ENCODE measurements around the gene ARHGAP42.

ARHGAP42 gene

DNA sequence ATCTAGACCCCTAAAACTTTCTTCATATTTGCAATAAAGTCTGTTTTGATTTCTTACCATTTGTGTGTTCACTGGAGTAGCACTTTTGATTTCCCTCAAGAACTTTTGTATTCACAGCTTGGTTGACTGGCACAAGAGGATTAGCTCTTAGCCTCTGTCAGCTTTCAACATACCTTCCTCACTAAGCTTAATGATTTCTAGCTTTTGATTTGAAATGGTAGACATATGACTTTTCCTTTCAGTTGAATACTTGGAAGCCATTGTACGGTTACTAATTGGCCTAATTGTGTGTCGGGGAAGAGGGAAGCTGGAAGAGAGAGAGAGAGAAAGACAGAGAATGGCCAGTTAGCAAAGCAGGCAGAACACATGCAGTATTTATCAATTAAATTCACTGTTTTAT lies 180.5 kb downstream of the ARHGAP42 start:
- DNase-seq, result no peak
- Histone ChIP-seq H3K4me3 (no peak overlapping the region), H3K4me1 (peaks cover 0 to 7% (median 0%) of the 10 kb centered on the region in 4 donors), H3K27me3 (no peaks in the 10 kb centered on the region), H3K9me3 (no peaks in the 10 kb centered on the region), H3K27ac (no peak overlapping the region), H3K36me3 (no peaks in the 10 kb centered on the region)
- intact Hi-C loops (cut with DNase I; ENCODE audit: low total_unique reads), result no loop called here
- TF ChIP-seq, protein P1, sequence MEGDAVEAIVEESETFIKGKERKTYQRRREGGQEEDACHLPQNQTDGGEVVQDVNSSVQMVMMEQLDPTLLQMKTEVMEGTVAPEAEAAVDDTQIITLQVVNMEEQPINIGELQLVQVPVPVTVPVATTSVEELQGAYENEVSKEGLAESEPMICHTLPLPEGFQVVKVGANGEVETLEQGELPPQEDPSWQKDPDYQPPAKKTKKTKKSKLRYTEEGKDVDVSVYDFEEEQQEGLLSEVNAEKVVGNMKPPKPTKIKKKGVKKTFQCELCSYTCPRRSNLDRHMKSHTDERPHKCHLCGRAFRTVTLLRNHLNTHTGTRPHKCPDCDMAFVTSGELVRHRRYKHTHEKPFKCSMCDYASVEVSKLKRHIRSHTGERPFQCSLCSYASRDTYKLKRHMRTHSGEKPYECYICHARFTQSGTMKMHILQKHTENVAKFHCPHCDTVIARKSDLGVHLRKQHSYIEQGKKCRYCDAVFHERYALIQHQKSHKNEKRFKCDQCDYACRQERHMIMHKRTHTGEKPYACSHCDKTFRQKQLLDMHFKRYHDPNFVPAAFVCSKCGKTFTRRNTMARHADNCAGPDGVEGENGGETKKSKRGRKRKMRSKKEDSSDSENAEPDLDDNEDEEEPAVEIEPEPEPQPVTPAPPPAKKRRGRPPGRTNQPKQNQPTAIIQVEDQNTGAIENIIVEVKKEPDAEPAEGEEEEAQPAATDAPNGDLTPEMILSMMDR (IDR thresholded peaks at IDR 0.05), result no peak

GRCh38 chr11:100869328-100869727 lies 182.2 kb downstream of the ARHGAP42 start:
- peaks cover 0 to 3% (median 0%) of the 10 kb centered on the region in 4 donors for H3K4me1 ChIP-seq
- no peak for DNase-seq
- no peaks in the 10 kb centered on the region for H3K27me3 ChIP-seq
- intact Hi-C loops (cut with DNase I; ENCODE audit: low total_unique reads), result no loop called here
- H3K4me3 ChIP-seq, result no peak overlapping the region
- TF ChIP-seq, protein P1 (IDR thresholded peaks at IDR 0.05), result no peak
- H3K36me3 ChIP-seq, result no peaks in the 10 kb centered on the region
- no peaks in the 10 kb centered on the region for H3K9me3 ChIP-seq
- H3K27ac ChIP-seq, result no peak overlapping the region

- Histone ChIP-seq H3K9me3 (no peaks in the 10 kb centered on the region), H3K36me3 (no peaks in the 10 kb centered on the region), H3K27me3 (no peaks in the 10 kb centered on the region), H3K27ac (no peak overlapping the region), H3K4me3 (no peak overlapping the region), H3K4me1 (peaks cover 0 to 3% (median under 1%) of the 10 kb centered on the region in 4 donors)
- DNase-seq, result no peak
- intact Hi-C loops (cut with DNase I; ENCODE audit: low total_unique reads), result no loop called here
- TF ChIP-seq, protein P1 (IDR thresholded peaks at IDR 0.05), result no peak
These were observed 183.1 kb downstream of the ARHGAP42 start for GRCh38 chr11:100870138-100870537.

- intact Hi-C loops (cut with DNase I; ENCODE audit: low total_unique reads), result no loop called here
- Histone ChIP-seq H3K4me3 (no peak overlapping the region), H3K9me3 (no peaks in the 10 kb centered on the region), H3K27ac (no peak overlapping the region), H3K27me3 (no peaks in the 10 kb centered on the region), H3K36me3 (no peaks in the 10 kb centered on the region), H3K4me1 (peaks cover 0 to 29% (median 3%) of the 10 kb centered on the region in 4 donors)
- no peak for DNase-seq
- TF ChIP-seq, protein P1 (IDR thresholded peaks at IDR 0.05), result no peak
These were observed 186.1 kb downstream of the ARHGAP42 start for GRCh38 chr11:100872951-100873740.

- DNase-seq, result no peak
- no peaks in the 10 kb centered on the region for H3K27me3 ChIP-seq
These were observed 187.1 kb downstream of the ARHGAP42 start for GRCh38 chr11:100874203-100874602.

More at GRCh38 chr11:100874203-100874602, 187.1 kb downstream of the ARHGAP42 start:
- intact Hi-C loops (cut with DNase I; ENCODE audit: low total_unique reads), result no loop called here
- H3K27ac ChIP-seq, result no peak overlapping the region
- TF ChIP-seq, protein P1 (IDR thresholded peaks at IDR 0.05), result no peak
- peaks cover 0 to 36% (median 3%) of the 10 kb centered on the region in 4 donors for H3K4me1 ChIP-seq
- H3K9me3 ChIP-seq, result no peaks in the 10 kb centered on the region
- no peak overlapping the region for H3K4me3 ChIP-seq
- no peaks in the 10 kb centered on the region for H3K36me3 ChIP-seq
